ENCODE measurements around the gene ANKRD34B. TPM values are rescaled to one million over a fixed set of nuclear protein-coding genes. Genes with fewer than 3 reads are reported as not detected.

ANKRD34B gene
- total and polyA plus RNA-seq, 10 donors, result 0.06 to 2.0 (median 0.48) TPM

- Histone ChIP-seq H3K27me3 (replicated peaks in 1 of 7) (peaks cover 3 to 88% (median 45%) of the 10 kb centered on the region in 7 donors), H3K4me3 (no peak overlapping the region), H3K9me3 (no peaks in the 10 kb centered on the region), H3K27ac (no peak overlapping the region), H3K4me1 (peaks cover 8 to 22% (median 19%) of the 10 kb centered on the region in 6 donors), H3K36me3 (no peaks in the 10 kb centered on the region)
- intact Hi-C loops (cut with DNase I; ENCODE audit: low total_unique reads), result no loop called here
- WGBS, 5 donors, result 59 to 72% (median 65%) methylated on average over 5 to 6 of the region's 6 CpGs
- no peak for DNase-seq
- TF ChIP-seq POLR2A (IDR thresholded peaks at IDR 0.05) (no peak), POLR2AphosphoS5 (IDR thresholded peaks at IDR 0.05) (no peak), CTCF (IDR thresholded peaks at IDR 0.05 in 8 of 11, conservative IDR thresholded peaks at IDR 0.05 in 3 of 11) (no peak)
These were observed 1.8 kb downstream of the ANKRD34B start for GRCh38 chr5:80568251-80568650.

- Histone ChIP-seq H3K36me3 (no peaks in the 10 kb centered on the region), H3K4me3 (no peak overlapping the region), H3K9me3 (no peaks in the 10 kb centered on the region), H3K4me1 (peaks cover 8 to 22% (median 19%) of the 10 kb centered on the region in 6 donors), H3K27me3 (replicated peaks in 1 of 7) (peaks cover 3 to 74% (median 37%) of the 10 kb centered on the region in 7 donors), H3K27ac (no peak overlapping the region)
- WGBS, 5 donors, result 82 to 88% (median 87%) methylated on average over 5 of the region's 5 CpGs
- intact Hi-C loops (cut with DNase I; ENCODE audit: low total_unique reads), result no loop called here
- no peak for DNase-seq
- TF ChIP-seq POLR2A (IDR thresholded peaks at IDR 0.05), result no peak
- no peak for TF ChIP-seq POLR2AphosphoS5 (IDR thresholded peaks at IDR 0.05)
- TF ChIP-seq CTCF (IDR thresholded peaks at IDR 0.05 in 8 of 11, conservative IDR thresholded peaks at IDR 0.05 in 3 of 11), result no peak
These were observed 3.3 kb downstream of the ANKRD34B start for GRCh38 chr5:80566711-80567259.

GRCh38 chr5:80565330-80565729 is 4.8 kb downstream of the ANKRD34B start:
- Histone ChIP-seq H3K4me1 (peaks cover 7 to 16% (median 16%) of the 10 kb centered on the region in 6 donors), H3K36me3 (no peaks in the 10 kb centered on the region), H3K4me3 (no peak overlapping the region), H3K27me3 (replicated peaks in 1 of 7) (peaks cover 3 to 59% (median 25%) of the 10 kb centered on the region in 7 donors), H3K27ac (no peak overlapping the region), H3K9me3 (no peaks in the 10 kb centered on the region)
- intact Hi-C loops (cut with DNase I; ENCODE audit: low total_unique reads), result no loop called here
- DNase-seq, result no peak
- WGBS, 5 donors, result 82 to 94% (median 90%) methylated on average over 5 of the region's 5 CpGs
- TF ChIP-seq CTCF (IDR thresholded peaks at IDR 0.05 in 8 of 11, conservative IDR thresholded peaks at IDR 0.05 in 3 of 11) (no peak), POLR2AphosphoS5 (IDR thresholded peaks at IDR 0.05) (no peak), POLR2A (IDR thresholded peaks at IDR 0.05) (no peak)

GRCh38 chr5:80559244-80559643 is 10.8 kb downstream of the ANKRD34B start:
- TF ChIP-seq POLR2AphosphoS5 (IDR thresholded peaks at IDR 0.05) (no peak), POLR2A (IDR thresholded peaks at IDR 0.05) (no peak), CTCF (IDR thresholded peaks at IDR 0.05 in 8 of 11, conservative IDR thresholded peaks at IDR 0.05 in 3 of 11) (no peak)
- Histone ChIP-seq H3K4me3 (no peak overlapping the region), H3K27me3 (replicated peaks in 1 of 7) (peaks cover 0 to 33% (median 0%) of the 10 kb centered on the region in 7 donors), H3K36me3 (no peaks in the 10 kb centered on the region), H3K9me3 (no peaks in the 10 kb centered on the region), H3K4me1 (no peaks in the 10 kb centered on the region), H3K27ac (no peak overlapping the region)
- DNase-seq, result no peak
- intact Hi-C loops (cut with DNase I; ENCODE audit: low total_unique reads), result no loop called here
- WGBS, 5 donors, result 86 to 92% (median 91%) methylated on average over 4 of the region's 4 CpGs
